Measurements from ENCODE around the gene CPO.

Gene CPO

GRCh38 chr2:207012461-207012860, 73.1 kb downstream of the CPO start:
- no peaks in the 10 kb centered on the region for H3K27me3 ChIP-seq (ENCODE audit: control insufficient read depth, low read length)
- H3K79me2 ChIP-seq (ENCODE audit: control insufficient read depth, low read length) = no peaks in the 10 kb centered on the region
- no peaks in the 10 kb centered on the region for H3K9me3 ChIP-seq (ENCODE audit: control insufficient read depth, insufficient read depth, low read length)
- no peaks in the 10 kb centered on the region for H3F3A ChIP-seq (ENCODE audit: control insufficient read depth, insufficient read depth)
- no peaks in the 10 kb centered on the region for H3K9me2 ChIP-seq (replicated peaks; ENCODE audit: control insufficient read depth, low read length)
- H4K20me1 ChIP-seq (ENCODE audit: control insufficient read depth, insufficient read depth, low read depth, low read length) = no peaks in the 10 kb centered on the region
- no peaks in the 10 kb centered on the region for H3K36me3 ChIP-seq (ENCODE audit: control insufficient read depth, low read length)
- no peaks in the 10 kb centered on the region for H3K4me1 ChIP-seq (ENCODE audit: control insufficient read depth, low read length)
- no peak for TF ChIP-seq EZH2phosphoT487 (IDR thresholded peaks at IDR 0.05; ENCODE audit: borderline replicate concordance, low read length)
- H3K4me2 ChIP-seq (ENCODE audit: low read length) = no peak overlapping the region
- no peak overlapping the region for H3K27ac ChIP-seq (ENCODE audit: low read depth, low read length)
- H3K4me3 ChIP-seq (ENCODE audit: low read length) = no peak overlapping the region

- no peaks in the 10 kb centered on the region for H4K20me1 ChIP-seq (ENCODE audit: control insufficient read depth, insufficient read depth, low read depth, low read length)
- H3K27ac ChIP-seq (ENCODE audit: low read depth, low read length) = no peak overlapping the region
- H3K36me3 ChIP-seq (ENCODE audit: control insufficient read depth, low read length) = no peaks in the 10 kb centered on the region
- no peaks in the 10 kb centered on the region for H3K27me3 ChIP-seq (ENCODE audit: control insufficient read depth, low read length)
- H3K9me3 ChIP-seq (ENCODE audit: control insufficient read depth, insufficient read depth, low read length) = no peaks in the 10 kb centered on the region
- no peak overlapping the region for H3K4me2 ChIP-seq (ENCODE audit: low read length)
- no peak for TF ChIP-seq CTCF (IDR thresholded peaks at IDR 0.05; ENCODE audit: low read depth, low read length, poor library complexity, severe bottlenecking)
- no peak for TF ChIP-seq EZH2phosphoT487 (IDR thresholded peaks at IDR 0.05; ENCODE audit: borderline replicate concordance, low read length)
- no peaks in the 10 kb centered on the region for H3K79me2 ChIP-seq (ENCODE audit: control insufficient read depth, low read length)
- no peaks in the 10 kb centered on the region for H3F3A ChIP-seq (ENCODE audit: control insufficient read depth, insufficient read depth)
- H3K9me2 ChIP-seq (replicated peaks; ENCODE audit: control insufficient read depth, low read length) = no peaks in the 10 kb centered on the region
- no peak overlapping the region for H3K4me3 ChIP-seq (ENCODE audit: low read length)
- no peaks in the 10 kb centered on the region for H3K4me1 ChIP-seq (ENCODE audit: control insufficient read depth, low read length)
These were observed 75.1 kb downstream of the CPO start for GRCh38 chr2:207014424-207014823.

- TF ChIP-seq EZH2phosphoT487 (IDR thresholded peaks at IDR 0.05; ENCODE audit: borderline replicate concordance, low read length) (no peak), CTCF (IDR thresholded peaks at IDR 0.05; ENCODE audit: low read depth, low read length, poor library complexity, severe bottlenecking) (no peak)
- no peak overlapping the region for H3K4me3 ChIP-seq (ENCODE audit: low read length)
- no peaks in the 10 kb centered on the region for H3K79me2 ChIP-seq (ENCODE audit: control insufficient read depth, low read length)
These were observed 76.6 kb downstream of the CPO start for GRCh38 chr2:207015901-207016300.

More at GRCh38 chr2:207015901-207016300, 76.6 kb downstream of the CPO start:
- H3K27me3 ChIP-seq (ENCODE audit: control insufficient read depth, low read length) = no peaks in the 10 kb centered on the region
- no peaks in the 10 kb centered on the region for H3K36me3 ChIP-seq (ENCODE audit: control insufficient read depth, low read length)
- H3K4me1 ChIP-seq (ENCODE audit: control insufficient read depth, low read length) = no peaks in the 10 kb centered on the region
- no peaks in the 10 kb centered on the region for H3K9me3 ChIP-seq (ENCODE audit: control insufficient read depth, insufficient read depth, low read length)
- no peak overlapping the region for H3K4me2 ChIP-seq (ENCODE audit: low read length)
- H3K9me2 ChIP-seq (replicated peaks; ENCODE audit: control insufficient read depth, low read length) = no peaks in the 10 kb centered on the region
- H3F3A ChIP-seq (ENCODE audit: control insufficient read depth, insufficient read depth) = no peaks in the 10 kb centered on the region
- no peaks in the 10 kb centered on the region for H4K20me1 ChIP-seq (ENCODE audit: control insufficient read depth, insufficient read depth, low read depth, low read length)
- H3K27ac ChIP-seq (ENCODE audit: low read depth, low read length) = no peak overlapping the region
